ENCODE measurements around the gene IGF1R.

The IGF1R gene

DNA sequence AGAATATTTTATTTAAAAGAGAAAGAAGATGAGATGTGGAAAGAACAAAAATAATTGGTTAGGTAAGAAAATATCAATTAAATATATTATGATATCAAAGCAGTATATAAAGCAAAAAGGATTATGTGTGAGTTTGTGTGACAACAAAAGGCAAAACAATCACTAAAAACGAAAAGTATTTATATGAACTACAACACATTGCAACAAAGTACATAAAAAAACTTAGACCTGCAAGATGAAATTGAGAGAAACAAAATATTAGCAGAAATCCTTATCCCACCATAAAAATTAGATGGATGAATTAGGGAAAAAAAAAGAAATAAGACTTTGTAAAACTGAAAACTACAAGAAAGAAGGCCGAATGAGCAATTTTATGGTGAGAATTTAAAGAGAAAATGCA lies 27.3 kb upstream of the IGF1R start:
- Mint-ChIP-seq H3K9me3 (no peaks in the 10 kb centered on the region), H3K27me3 (peaks cover 45% of the 10 kb centered on the region), H3K36me3 (ENCODE audit: insufficient read depth) (no peaks in the 10 kb centered on the region), H3K27ac (ENCODE audit: low read depth) (no peak overlapping the region), H3K4me1 (no peaks in the 10 kb centered on the region), H3K4me3 (no peak overlapping the region)
- ATAC-seq (replicated peaks; ENCODE audit: extremely low read depth, poor library complexity, severe bottlenecking) (no peak), DNase-seq (ENCODE audit: low spot score in 2 of 2) (no peak)

GRCh38 chr15:98625614-98626013 lies 22.7 kb upstream of the IGF1R start:
- no peak overlapping the region for H3K4me3 Mint-ChIP-seq
- no peak for DNase-seq (ENCODE audit: low spot score in 2 of 2)

DNA sequence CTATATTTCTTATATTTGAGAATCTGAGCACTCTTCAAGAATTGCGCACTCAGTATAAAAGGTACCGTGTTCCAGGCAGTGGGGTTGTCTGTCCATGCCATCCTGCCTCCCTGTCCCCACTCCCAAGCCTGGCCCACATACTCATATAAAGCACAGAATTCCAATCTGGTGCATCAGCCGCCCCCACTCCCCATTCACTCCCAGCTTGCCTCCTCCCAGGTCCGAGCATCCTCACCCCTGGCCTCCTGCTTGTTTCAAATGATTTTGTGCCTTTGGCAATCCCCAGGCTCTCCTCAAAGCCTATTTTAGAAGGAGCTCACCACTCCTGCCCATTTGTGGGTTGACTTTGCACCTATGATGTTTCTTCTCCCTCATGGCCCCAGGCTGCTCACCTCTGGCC lies 22.2 kb upstream of the IGF1R start:
- H3K9me3 Mint-ChIP-seq, result no peaks in the 10 kb centered on the region
- no peak overlapping the region for H3K4me3 Mint-ChIP-seq
- H3K4me1 Mint-ChIP-seq, result no peaks in the 10 kb centered on the region
- ATAC-seq (replicated peaks; ENCODE audit: extremely low read depth, poor library complexity, severe bottlenecking) (no peak), DNase-seq (ENCODE audit: low spot score in 2 of 2) (no peak)
- H3K27ac Mint-ChIP-seq (ENCODE audit: low read depth), result no peak overlapping the region
- no peaks in the 10 kb centered on the region for H3K36me3 Mint-ChIP-seq (ENCODE audit: insufficient read depth)
- H3K27me3 Mint-ChIP-seq, result peaks cover 25% of the 10 kb centered on the region

More at GRCh38 chr15:98625614-98626013, 22.7 kb upstream of the IGF1R start:
- Mint-ChIP-seq H3K9me3 (no peaks in the 10 kb centered on the region), H3K27me3 (peaks cover 31% of the 10 kb centered on the region), H3K27ac (ENCODE audit: low read depth) (no peak overlapping the region), H3K36me3 (ENCODE audit: insufficient read depth) (no peaks in the 10 kb centered on the region), H3K4me1 (no peaks in the 10 kb centered on the region)
- no peak for ATAC-seq (replicated peaks; ENCODE audit: extremely low read depth, poor library complexity, severe bottlenecking)

- no peaks in the 10 kb centered on the region for H3K4me1 Mint-ChIP-seq
- peaks cover 18% of the 10 kb centered on the region for H3K27me3 Mint-ChIP-seq
- DNase-seq (ENCODE audit: low spot score in 2 of 2), result no peak
- ATAC-seq (replicated peaks; ENCODE audit: extremely low read depth, poor library complexity, severe bottlenecking), result no peak
- H3K4me3 Mint-ChIP-seq, result no peak overlapping the region
- H3K36me3 Mint-ChIP-seq (ENCODE audit: insufficient read depth), result no peaks in the 10 kb centered on the region
- H3K9me3 Mint-ChIP-seq, result no peaks in the 10 kb centered on the region
- H3K27ac Mint-ChIP-seq (ENCODE audit: low read depth), result no peak overlapping the region
Observed at GRCh38 chr15:98628216-98628615, 20.1 kb upstream of the IGF1R start.

GRCh38 chr15:98635848-98636247 lies 12.5 kb upstream of the IGF1R start:
- DNase-seq (ENCODE audit: low spot score in 2 of 2) (no peak), ATAC-seq (replicated peaks; ENCODE audit: extremely low read depth, poor library complexity, severe bottlenecking) (no peak)
- no peaks in the 10 kb centered on the region for H3K9me3 Mint-ChIP-seq
- no peak overlapping the region for H3K4me3 Mint-ChIP-seq
- H3K27me3 Mint-ChIP-seq, result peaks cover 32% of the 10 kb centered on the region
- H3K36me3 Mint-ChIP-seq (ENCODE audit: insufficient read depth), result no peaks in the 10 kb centered on the region
- no peak overlapping the region for H3K27ac Mint-ChIP-seq (ENCODE audit: low read depth)
- H3K4me1 Mint-ChIP-seq, result no peaks in the 10 kb centered on the region

DNA sequence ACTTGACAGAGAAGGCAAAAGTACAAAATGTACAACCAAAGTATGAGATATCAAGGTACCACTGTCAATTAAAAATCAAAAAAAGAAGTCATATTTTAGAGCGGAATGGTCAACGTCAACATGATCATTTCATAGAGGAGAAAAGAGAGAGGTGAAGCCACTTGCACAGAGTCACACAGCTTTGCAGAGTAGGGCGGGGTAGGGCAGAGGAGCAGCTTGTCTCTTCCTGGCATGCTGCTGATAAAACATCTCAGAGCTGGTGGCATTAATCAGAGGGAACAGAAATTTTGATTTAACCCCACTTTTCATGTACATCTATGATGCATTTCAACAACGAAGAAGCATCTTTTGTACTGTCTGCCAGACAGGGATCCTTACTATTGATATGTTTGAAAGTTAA lies 5.2 kb upstream of the IGF1R start:
- no peak overlapping the region for H3K27ac Mint-ChIP-seq (ENCODE audit: low read depth)
- no peaks in the 10 kb centered on the region for H3K9me3 Mint-ChIP-seq
- H3K36me3 Mint-ChIP-seq (ENCODE audit: insufficient read depth), result peaks cover 2% of the 10 kb centered on the region
- H3K27me3 Mint-ChIP-seq, result peaks cover 73% of the 10 kb centered on the region
- no peak for ATAC-seq (replicated peaks; ENCODE audit: extremely low read depth, poor library complexity, severe bottlenecking)
- H3K4me3 Mint-ChIP-seq, result no peak overlapping the region
- no peak for DNase-seq (ENCODE audit: low spot score in 2 of 2)
- no peaks in the 10 kb centered on the region for H3K4me1 Mint-ChIP-seq

DNA sequence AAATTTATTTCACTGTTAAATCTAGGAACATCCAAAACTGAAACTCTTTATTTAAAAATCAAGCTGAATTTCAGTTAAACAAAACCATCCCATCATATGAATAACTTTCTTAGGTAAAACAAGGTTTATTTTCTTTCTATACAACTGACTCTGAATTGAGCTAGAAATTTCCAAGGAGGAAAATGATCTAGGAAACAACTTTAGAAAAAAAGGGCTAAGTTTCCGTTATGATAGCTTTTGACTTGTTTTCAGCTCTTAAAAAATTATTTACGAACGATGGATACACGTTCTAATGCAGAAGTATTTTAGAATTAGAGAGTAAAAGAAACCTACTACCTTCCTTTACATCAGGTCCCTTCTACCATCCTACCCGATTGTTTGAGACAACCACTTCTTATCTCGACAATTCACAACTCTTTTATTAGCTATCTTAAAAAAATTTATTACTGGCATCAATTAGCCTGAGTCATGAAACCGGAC lies 1.8 kb upstream of the IGF1R start:
- Mint-ChIP-seq H3K36me3 (ENCODE audit: insufficient read depth) (peaks cover 13% of the 10 kb centered on the region), H3K27ac (ENCODE audit: low read depth) (no peak overlapping the region), H3K27me3 (peaks cover 67% of the 10 kb centered on the region), H3K4me1 (peaks cover 10% of the 10 kb centered on the region), H3K4me3 (peak overlapping the region; percentile 64), H3K9me3 (no peaks in the 10 kb centered on the region)
- DNase-seq (ENCODE audit: low spot score in 2 of 2), result no peak
- ATAC-seq (replicated peaks; ENCODE audit: extremely low read depth, poor library complexity, severe bottlenecking), result no peak

DNA sequence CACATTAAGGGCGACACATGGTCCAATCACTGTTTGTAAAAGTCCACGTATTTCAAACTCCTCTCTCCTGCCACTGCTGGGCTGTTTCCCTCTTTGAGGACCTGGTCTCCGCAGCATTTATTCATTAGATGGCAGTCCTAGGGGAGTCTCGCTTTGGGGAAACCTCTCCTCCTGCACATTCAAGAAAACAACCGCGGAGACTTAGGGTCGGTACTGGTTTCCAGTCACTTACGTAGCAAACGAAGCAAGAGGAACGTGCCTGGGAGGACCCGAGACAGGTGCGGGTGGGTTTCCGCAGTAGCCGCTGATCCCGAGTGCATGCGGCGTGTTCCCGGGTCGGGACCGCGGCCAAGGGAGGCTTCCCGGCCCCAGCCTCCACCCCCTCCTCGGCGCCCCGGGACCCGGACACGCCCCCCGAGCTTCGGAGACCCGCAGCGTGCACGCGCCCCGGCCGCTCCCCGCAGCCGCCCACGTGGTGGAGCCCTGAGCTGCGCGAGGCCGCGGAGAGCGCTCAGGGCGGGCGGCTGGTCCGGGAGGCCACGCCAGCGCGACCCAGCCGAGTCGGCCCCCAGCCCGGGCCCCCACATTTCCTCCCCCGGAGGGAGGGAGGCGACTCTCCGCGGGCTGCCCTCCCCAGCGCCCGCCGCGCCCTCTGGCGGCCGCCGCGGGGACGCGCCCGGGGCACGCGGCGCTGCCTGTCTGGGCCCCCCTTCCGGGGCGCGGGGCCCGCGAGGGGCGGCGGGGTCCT lies 1.1 kb upstream of the IGF1R start:
- Mint-ChIP-seq H3K9me3 (no peaks in the 10 kb centered on the region), H3K27me3 (peaks cover 67% of the 10 kb centered on the region), H3K27ac (ENCODE audit: low read depth) (no peak overlapping the region), H3K4me1 (peaks cover 10% of the 10 kb centered on the region), H3K36me3 (ENCODE audit: insufficient read depth) (peaks cover 14% of the 10 kb centered on the region), H3K4me3 (peak overlapping the region; percentile 64)
- DNase-seq (ENCODE audit: low spot score in 2 of 2) (peak in 1 of 2 donors; percentile 26), ATAC-seq (replicated peaks; ENCODE audit: extremely low read depth, poor library complexity, severe bottlenecking) (peak; percentile 41)

- H3K27me3 Mint-ChIP-seq, result peaks cover 67% of the 10 kb centered on the region
- H3K9me3 Mint-ChIP-seq, result no peaks in the 10 kb centered on the region
- ATAC-seq (replicated peaks; ENCODE audit: extremely low read depth, poor library complexity, severe bottlenecking) (no peak), DNase-seq (ENCODE audit: low spot score in 2 of 2) (no peak)
- no peak overlapping the region for H3K27ac Mint-ChIP-seq (ENCODE audit: low read depth)
- H3K36me3 Mint-ChIP-seq (ENCODE audit: insufficient read depth), result peaks cover 14% of the 10 kb centered on the region
- H3K4me1 Mint-ChIP-seq, result peaks cover 10% of the 10 kb centered on the region
- peak overlapping the region; percentile 81 for H3K4me3 Mint-ChIP-seq
Observed at GRCh38 chr15:98648654-98649471, 524 bp downstream of the IGF1R start.

DNA sequence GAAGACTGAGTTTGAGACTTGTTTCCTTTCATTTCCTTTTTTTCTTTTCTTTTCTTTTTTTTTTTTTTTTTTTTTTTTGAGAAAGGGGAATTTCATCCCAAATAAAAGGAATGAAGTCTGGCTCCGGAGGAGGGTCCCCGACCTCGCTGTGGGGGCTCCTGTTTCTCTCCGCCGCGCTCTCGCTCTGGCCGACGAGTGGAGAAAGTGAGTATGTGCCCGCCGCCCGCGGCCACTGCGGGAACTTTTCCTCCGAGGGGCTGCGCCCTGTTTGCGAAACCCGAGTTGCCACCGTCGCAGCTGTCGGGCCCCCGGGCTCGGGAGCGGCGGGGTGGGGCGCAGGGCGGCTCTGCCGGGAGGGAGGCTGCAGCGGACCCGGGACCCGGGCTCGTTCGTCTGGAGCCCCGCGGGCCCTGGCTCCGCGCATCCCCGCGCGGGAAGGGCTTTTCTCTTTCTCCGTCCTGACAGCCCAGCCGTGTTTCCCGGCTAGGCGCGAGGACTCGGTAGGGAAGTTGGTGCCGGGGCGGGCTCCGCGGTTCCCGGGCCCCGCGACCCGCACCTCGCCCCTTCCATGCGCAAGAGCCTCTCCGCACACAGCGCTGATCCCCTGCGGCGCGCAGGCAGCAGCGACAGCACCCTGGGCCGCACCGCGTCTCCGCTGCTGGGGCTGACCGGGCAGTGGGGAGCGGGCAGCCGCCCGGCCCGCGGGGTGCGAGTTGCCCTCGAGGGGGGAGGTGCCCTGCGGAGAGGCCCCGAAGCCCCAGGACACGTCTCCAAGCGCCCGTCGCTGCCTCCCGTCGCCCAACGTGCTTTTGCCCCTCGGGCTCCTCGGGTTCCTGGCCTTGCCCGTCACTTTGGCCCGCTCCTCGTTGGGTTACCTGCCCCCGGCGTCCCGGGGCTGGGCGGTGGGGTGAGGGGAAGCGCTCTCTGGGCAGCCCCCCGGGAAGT lies 1.4 kb downstream of the IGF1R start:
- Mint-ChIP-seq H3K4me1 (peaks cover 10% of the 10 kb centered on the region), H3K9me3 (no peaks in the 10 kb centered on the region), H3K27ac (ENCODE audit: low read depth) (peak overlapping the region; percentile 62), H3K4me3 (peak overlapping the region; percentile 71), H3K27me3 (peaks cover 67% of the 10 kb centered on the region), H3K36me3 (ENCODE audit: insufficient read depth) (peaks cover 14% of the 10 kb centered on the region)
- DNase-seq (ENCODE audit: low spot score in 2 of 2) (no peak), ATAC-seq (replicated peaks; ENCODE audit: extremely low read depth, poor library complexity, severe bottlenecking) (no peak)

DNA sequence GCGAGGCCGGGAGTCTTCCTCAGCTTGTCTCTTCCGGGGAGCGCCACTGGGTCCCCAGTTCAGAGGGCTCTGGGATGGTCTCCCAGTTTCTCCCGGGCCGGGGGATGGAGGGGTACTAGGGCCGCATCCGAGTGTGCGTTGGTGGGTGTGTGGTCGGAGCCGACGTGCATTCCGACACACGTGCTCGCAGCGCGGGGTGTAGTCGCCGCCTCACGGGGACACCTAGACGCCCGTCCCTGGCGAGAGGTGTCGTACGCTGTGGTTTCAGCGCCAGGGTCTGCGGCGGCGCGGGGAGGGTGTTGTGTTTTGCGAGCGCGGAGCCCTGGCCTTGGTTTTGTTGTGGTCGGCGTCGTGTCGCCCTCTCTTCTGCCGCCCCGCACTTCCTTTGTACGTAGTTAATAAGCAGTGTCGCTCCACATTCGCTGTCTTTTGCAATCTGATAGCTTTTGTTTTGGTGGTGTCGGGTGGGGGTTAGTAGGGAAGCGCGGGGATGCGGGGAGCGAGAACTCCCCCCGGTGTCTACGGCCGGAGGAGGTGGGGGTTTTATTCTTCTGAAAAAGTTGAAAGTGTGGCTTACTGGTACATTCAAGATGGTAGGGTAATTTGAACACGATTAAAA lies 2.2 kb downstream of the IGF1R start:
- Mint-ChIP-seq H3K27ac (ENCODE audit: low read depth) (peak overlapping the region; percentile 62), H3K36me3 (ENCODE audit: insufficient read depth) (peaks cover 14% of the 10 kb centered on the region), H3K27me3 (peaks cover 72% of the 10 kb centered on the region), H3K9me3 (no peaks in the 10 kb centered on the region), H3K4me1 (peaks cover 10% of the 10 kb centered on the region), H3K4me3 (peak overlapping the region; percentile 71)
- DNase-seq (ENCODE audit: low spot score in 2 of 2) (peak in 1 of 2 donors; percentile 22), ATAC-seq (replicated peaks; ENCODE audit: extremely low read depth, poor library complexity, severe bottlenecking) (peak; percentile 6)

DNA sequence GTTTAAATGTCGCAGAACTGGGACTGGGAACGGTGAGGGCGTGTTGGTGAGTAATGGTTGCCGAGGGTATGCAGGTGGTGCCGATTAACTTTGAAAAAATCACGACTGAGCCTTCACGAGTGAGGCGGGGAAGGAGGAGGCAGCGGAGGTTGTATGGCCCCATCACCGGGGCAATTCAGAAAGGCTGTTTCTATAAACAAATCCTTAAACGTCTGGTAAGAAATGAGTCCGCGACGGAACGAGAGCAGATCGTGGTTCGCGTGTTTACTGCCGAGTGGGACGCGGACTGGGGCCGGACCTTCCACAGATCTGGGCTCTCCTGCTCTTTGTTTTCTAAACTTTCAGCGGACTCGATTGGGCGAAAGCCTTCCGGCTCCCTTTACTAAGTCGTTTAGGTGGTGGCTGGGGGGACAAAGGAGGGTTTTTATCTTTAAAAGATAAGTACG lies 2.7 kb downstream of the IGF1R start:
- Mint-ChIP-seq H3K4me1 (peaks cover 10% of the 10 kb centered on the region), H3K9me3 (no peaks in the 10 kb centered on the region), H3K36me3 (ENCODE audit: insufficient read depth) (peaks cover 14% of the 10 kb centered on the region), H3K27ac (ENCODE audit: low read depth) (peak overlapping the region; percentile 62), H3K27me3 (peaks cover 68% of the 10 kb centered on the region), H3K4me3 (peak overlapping the region; percentile 71)
- DNase-seq (ENCODE audit: low spot score in 2 of 2) (no peak), ATAC-seq (replicated peaks; ENCODE audit: extremely low read depth, poor library complexity, severe bottlenecking) (no peak)
